Subcutaneous adipose tissue (tissue), 4 donors: Measurements from ENCODE around the gene KMT5B. TPM values are rescaled to one million over a fixed set of nuclear protein-coding genes. Genes with fewer than 3 reads are reported as not detected.

Experiments used
- CTCF ChIP-seq: fragments of 450-650 bp; IDR thresholded peaks from one replicate; pipeline ENCODE4 v1.5.1; 2016; ENCODE audit warnings: low read depth, mild to moderate bottlenecking, control low read depth, antibody characterized with exemption, moderate library complexity
- total RNA-seq, 4 donors: library from RNA; depleted of rRNA; stranded (reverse); fragments of >200 nt; gene quantifications; one replicate each; pipeline ENCODE4 v1.1.0, GENCODE V29; 2016

KMT5B gene
- total RNA-seq, 4 donors from 2014 or later = 30.6 to 42.8 (median 37.9) TPM

GRCh38 chr11:68122936-68123539 is 90.1 kb downstream of the KMT5B start:
- no peak for TF ChIP-seq CTCF

- no peak for TF ChIP-seq CTCF
Measured at GRCh38 chr11:68121067-68121899, 91.8 kb downstream of the KMT5B start, which contains the start of gene CHKA. TSS of gene CHKA (minus strand) at chr11:68121388. CDS start at chr11:68121177, 211 bp downstream.

GRCh38 chr11:68120273-68121066 is 92.6 kb downstream of the KMT5B start:
- TF ChIP-seq CTCF = no peak

DNA sequence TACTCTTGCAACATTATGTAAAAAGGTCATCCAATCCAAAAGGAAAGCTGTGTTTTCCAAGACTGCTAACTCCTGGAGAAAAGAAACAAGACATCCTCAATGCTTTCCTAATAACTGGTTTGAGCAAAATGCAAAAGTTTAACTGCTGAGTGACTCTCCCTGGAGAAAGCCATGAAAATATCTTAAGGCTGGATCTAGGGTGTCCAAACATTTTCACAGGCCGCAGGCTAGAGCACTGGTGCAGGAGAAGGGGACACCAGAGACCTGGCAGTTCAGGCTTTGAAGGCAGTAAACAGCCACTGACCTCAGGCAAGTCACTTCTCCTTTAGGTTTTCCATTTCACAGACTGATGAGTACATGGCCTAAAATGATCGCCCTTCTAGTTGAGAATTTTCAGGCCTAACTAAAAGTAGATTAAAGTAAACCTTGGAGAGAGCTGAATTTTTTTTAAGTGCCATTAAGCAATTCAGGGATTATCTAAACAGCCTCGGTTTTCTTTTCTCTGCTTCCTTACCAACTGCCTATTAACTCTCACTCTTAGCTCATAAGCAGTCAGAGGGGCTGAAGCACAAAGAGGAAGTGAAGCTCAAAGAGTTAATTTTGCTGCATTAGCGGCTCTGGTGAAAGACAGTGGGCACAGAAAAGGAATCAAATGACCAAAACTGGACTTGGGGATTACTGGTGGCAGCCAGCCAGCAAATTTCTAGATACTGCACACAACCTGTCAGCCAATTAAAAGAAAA is 94.2 kb downstream of the KMT5B start:
- TF ChIP-seq CTCF = no peak

- TF ChIP-seq CTCF = no peak
Measured at GRCh38 chr11:68117853-68118470, 95.1 kb downstream of the KMT5B start.

- TF ChIP-seq CTCF = no peak
Measured at GRCh38 chr11:68116974-68117373, 96.1 kb downstream of the KMT5B start.
